ENCODE results near the gene ADGRB3.

GRCh38 chr6:68947721-68948120 lies 312.6 kb downstream of the ADGRB3 start:
- TF ChIP-seq, protein P1, sequence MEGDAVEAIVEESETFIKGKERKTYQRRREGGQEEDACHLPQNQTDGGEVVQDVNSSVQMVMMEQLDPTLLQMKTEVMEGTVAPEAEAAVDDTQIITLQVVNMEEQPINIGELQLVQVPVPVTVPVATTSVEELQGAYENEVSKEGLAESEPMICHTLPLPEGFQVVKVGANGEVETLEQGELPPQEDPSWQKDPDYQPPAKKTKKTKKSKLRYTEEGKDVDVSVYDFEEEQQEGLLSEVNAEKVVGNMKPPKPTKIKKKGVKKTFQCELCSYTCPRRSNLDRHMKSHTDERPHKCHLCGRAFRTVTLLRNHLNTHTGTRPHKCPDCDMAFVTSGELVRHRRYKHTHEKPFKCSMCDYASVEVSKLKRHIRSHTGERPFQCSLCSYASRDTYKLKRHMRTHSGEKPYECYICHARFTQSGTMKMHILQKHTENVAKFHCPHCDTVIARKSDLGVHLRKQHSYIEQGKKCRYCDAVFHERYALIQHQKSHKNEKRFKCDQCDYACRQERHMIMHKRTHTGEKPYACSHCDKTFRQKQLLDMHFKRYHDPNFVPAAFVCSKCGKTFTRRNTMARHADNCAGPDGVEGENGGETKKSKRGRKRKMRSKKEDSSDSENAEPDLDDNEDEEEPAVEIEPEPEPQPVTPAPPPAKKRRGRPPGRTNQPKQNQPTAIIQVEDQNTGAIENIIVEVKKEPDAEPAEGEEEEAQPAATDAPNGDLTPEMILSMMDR (IDR thresholded peaks at IDR 0.05), result no peak
- TF ChIP-seq POLR2AphosphoS5 (IDR thresholded peaks at IDR 0.05) (no peak), POLR2A (IDR thresholded peaks at IDR 0.05) (no peak), EP300 (IDR thresholded peaks at IDR 0.05) (no peak)

All from sigmoid colon (tissue), 4 donors.